ENCODE results near the gene ATP1A1.

The ATP1A1 gene

GRCh38 chr1:116392717-116393404 lies 19.8 kb downstream of the ATP1A1 start:
- no peak for DNase-seq

- no peak for DNase-seq
Observed at GRCh38 chr1:116393792-116394191, 20.7 kb downstream of the ATP1A1 start.

- DNase-seq = no peak
Observed at GRCh38 chr1:116394270-116394669, 21.2 kb downstream of the ATP1A1 start.

GRCh38 chr1:116396769-116397168 lies 23.7 kb downstream of the ATP1A1 start:
- no peak for DNase-seq

GRCh38 chr1:116397728-116398127 lies 24.7 kb downstream of the ATP1A1 start:
- no peak for DNase-seq

GRCh38 chr1:116400780-116401179 lies 27.7 kb downstream of the ATP1A1 start:
- no peak for DNase-seq

GRCh38 chr1:116401646-116402176 lies 28.7 kb downstream of the ATP1A1 start:
- no peak for DNase-seq

GRCh38 chr1:116402333-116402732 lies 29.3 kb downstream of the ATP1A1 start:
- DNase-seq = no peak

- no peak for DNase-seq
Observed at GRCh38 chr1:116403496-116404136, 30.6 kb downstream of the ATP1A1 start.

- no peak for DNase-seq
Observed at GRCh38 chr1:116404699-116405098, 31.7 kb downstream of the ATP1A1 start.

GRCh38 chr1:116405241-116406135 lies 32.4 kb downstream of the ATP1A1 start:
- DNase-seq = no peak

GRCh38 chr1:116407033-116407432 lies 34.0 kb downstream of the ATP1A1 start:
- DNase-seq = no peak

GRCh38 chr1:116408193-116408592 lies 35.1 kb downstream of the ATP1A1 start:
- no peak for DNase-seq

- DNase-seq = no peak
Observed at GRCh38 chr1:116408803-116409720, 36.0 kb downstream of the ATP1A1 start.

GRCh38 chr1:116409751-116410191 lies 36.7 kb downstream of the ATP1A1 start:
- no peak for DNase-seq

GRCh38 chr1:116411784-116412479 lies 38.9 kb downstream of the ATP1A1 start:
- DNase-seq = no peak

- DNase-seq = no peak
Observed at GRCh38 chr1:116412480-116412798, 39.4 kb downstream of the ATP1A1 start.

- no peak for DNase-seq
Observed at GRCh38 chr1:116412898-116413297, 39.9 kb downstream of the ATP1A1 start.

- DNase-seq = no peak
Observed at GRCh38 chr1:116413414-116413813, 40.4 kb downstream of the ATP1A1 start.

GRCh38 chr1:116414364-116414763 lies 41.3 kb downstream of the ATP1A1 start:
- no peak for DNase-seq

GRCh38 chr1:116415200-116415698 lies 42.2 kb downstream of the ATP1A1 start:
- no peak for DNase-seq

Measured in NCI-H1417 treated with DMSO at 0.1 percent for 48 hours (cell line).